Putamen (tissue), 1 donor: ENCODE measurements around the gene JMJD1C.
"Not testable (repeated sequence)": the region's sequence is repeated elsewhere in the genome, so short reads cannot be mapped to it uniquely, and the experiment has no call there.

Source experiments
- DNase-seq: peaks from one replicate; pipeline ENCODE4 v3.0.0-alpha.2; 2016; ENCODE audit warnings: low spot score

Gene JMJD1C

DNA sequence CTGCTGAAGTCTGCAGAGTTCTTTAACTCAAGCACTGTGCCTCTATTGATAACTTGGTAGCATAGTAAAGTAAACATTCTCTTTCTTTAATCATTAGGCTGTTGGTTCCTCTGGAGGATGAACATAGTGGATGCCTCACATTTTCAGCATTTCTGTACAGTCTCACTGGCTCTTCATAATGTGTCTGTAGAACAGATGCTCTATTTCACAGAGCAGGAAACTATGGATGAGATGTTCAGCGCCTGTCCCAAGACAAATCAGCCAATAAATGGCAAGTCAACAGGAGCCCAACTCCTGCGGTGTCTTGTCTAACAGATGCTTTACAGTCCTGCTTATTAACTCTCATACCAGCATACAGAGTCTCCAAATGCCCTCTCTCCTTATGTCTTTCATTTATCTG, 296.2 kb downstream of the JMJD1C start:
- DNase-seq: no peak

DNA sequence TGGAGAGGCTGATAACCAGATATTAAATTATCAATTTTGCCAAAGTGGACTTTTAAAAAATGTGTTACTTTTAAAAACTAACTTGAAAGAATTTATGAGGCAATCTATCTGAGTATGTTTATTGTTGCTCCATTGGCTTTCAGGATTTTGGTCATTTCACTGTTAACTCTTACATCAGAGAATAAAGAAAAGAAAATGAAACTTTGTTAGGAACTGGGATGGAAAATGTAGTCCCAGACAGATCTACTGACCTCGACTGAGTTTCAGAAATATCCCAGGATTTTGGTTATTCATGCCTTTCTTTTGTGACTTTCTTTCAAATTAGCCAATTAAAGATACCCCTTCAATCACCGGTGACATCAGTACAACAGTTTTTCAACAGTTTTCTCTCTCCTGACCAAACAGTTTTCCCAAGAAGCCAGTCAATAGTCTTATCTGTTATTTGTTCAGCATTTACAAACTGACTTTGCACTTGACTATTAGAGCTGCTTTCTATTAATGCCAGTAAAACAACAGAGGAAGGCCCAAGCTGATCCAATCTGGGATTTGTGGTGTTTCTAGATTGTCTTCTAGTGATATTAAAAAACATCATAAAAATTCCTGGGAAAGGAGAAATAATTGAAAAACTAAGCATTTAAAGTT, 296.8 kb downstream of the JMJD1C start:
- no peak for DNase-seq

- peak; percentile 62 for DNase-seq
Measured at GRCh38 chr10:63166742-63167258, 299.0 kb downstream of the JMJD1C start.

- no peak for DNase-seq
Measured at GRCh38 chr10:63165249-63165648, 300.5 kb downstream of the JMJD1C start.

GRCh38 chr10:63164166-63164623, 301.6 kb downstream of the JMJD1C start:
- DNase-seq: no peak

DNA sequence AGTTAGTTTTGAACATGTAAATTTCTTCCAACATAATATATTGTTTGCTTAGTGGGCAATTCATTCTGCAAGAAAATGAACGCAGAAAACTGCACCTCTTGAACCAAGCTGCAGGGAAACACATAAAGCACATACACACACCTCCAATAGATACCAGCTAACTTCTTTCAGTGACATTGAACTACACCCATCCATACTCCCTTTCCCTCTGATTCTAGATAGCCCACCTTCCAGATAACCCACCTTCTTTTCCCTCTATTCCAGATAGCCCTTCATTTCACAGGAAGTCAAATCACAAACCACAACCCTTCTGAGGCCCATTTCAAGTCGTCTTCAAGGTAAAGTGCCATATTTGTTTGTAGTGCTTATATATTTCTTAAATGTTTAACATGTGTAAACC, 304.2 kb downstream of the JMJD1C start:
- DNase-seq: no peak

GRCh38 chr10:63157845-63158624, 307.7 kb downstream of the JMJD1C start:
- DNase-seq: peak; percentile 70

GRCh38 chr10:63156236-63156635, 309.5 kb downstream of the JMJD1C start:
- DNase-seq: no peak

DNA sequence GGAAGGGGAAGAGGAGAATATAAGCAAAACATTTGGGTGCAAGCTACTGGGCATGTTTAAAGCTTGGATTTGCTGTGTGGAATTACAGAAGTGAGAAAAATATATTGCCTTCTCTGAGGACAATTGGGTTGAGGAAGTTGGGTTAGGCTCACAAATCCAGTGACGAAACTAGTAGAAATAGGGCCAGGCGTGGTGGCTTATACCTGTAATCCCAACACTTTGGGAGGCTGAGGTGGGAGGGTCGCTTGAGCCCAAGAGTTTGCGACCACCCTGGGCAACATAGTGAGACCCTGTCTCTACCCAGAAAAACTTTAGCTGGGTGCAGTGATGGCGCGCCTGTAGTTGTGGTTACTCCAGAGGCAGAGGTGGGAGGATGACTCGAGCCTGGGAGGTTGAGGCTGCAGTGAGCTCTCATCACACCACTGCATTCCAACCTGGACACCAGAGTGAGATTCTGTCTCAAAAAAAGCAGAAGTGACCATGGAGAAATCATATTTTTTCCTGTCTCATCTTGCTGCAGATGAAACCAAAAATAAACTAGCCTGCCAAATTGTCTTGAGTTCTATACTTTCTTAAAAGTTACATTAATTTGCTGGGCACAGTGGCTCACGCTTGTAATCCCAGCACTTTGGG, 310.3 kb downstream of the JMJD1C start:
- no peak for DNase-seq

- no peak for DNase-seq
Measured at GRCh38 chr10:63154546-63155387, 311.0 kb downstream of the JMJD1C start.

GRCh38 chr10:63153868-63154545, 311.8 kb downstream of the JMJD1C start:
- not testable (repeated sequence) for DNase-seq

DNA sequence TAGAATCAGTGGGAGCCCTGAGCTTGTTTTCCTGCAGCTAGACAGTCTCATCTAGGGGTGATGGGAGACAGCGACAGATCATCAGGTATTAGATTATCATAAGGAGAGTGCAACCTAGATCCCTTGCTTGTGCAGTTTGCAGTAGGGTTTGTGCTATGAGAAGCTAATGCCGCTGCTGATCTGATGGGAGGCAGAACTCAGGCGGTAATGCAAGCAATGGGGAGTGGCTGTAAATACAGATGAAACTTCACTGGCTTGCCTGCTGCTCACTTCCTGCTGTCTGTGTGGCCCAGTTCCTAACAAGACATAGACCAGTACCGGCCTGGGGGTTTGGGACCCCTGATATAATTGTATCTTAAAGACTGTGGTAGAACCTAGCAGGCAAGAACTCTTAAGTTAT, 315.0 kb downstream of the JMJD1C start:
- no peak for DNase-seq

DNA sequence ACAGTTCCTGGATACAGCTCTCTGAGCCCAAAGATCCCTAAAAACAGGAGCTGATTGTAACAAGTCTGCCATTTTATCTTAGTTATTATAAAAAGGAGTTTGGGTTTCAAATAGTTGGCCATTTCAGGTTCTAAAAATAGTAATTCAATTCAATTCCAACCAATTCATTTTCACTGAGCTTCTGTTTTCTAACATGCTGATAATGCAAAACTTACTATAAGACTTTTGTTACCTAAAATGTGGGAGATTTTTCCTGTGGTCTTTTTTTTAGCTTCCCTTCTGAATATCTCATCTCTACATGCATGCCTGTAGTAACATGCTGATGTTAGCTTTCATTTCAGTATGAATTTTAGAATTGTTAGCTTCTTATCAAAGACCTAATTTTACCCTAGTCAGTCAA, 319.3 kb downstream of the JMJD1C start:
- DNase-seq: no peak

- no peak for DNase-seq
Measured at GRCh38 chr10:63145782-63146181, 320.0 kb downstream of the JMJD1C start.

GRCh38 chr10:63143987-63144386, 321.8 kb downstream of the JMJD1C start:
- no peak for DNase-seq

DNA sequence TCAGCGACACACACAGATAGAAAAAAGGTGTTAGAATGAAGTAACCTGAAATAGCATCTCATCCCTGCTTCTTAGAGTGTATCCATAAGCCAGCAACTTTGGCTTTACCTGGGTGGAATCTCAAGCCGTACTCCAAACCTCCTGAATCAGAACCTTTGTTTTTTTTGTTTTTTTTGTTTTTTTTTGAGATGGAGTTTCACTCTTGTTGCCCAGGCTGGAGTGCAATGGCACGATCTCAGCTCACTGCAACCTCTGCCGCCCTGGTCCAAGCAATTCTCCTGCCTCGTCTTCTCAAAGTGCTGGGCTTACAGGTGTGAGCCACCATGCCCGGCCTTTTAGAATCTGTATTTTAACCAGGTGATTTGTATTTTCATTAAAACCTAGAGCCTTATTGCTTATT, 323.6 kb downstream of the JMJD1C start:
- DNase-seq: no peak

- DNase-seq: no peak
Measured at GRCh38 chr10:63140077-63140476, 325.7 kb downstream of the JMJD1C start.

GRCh38 chr10:63137306-63137705, 328.5 kb downstream of the JMJD1C start:
- no peak for DNase-seq

DNA sequence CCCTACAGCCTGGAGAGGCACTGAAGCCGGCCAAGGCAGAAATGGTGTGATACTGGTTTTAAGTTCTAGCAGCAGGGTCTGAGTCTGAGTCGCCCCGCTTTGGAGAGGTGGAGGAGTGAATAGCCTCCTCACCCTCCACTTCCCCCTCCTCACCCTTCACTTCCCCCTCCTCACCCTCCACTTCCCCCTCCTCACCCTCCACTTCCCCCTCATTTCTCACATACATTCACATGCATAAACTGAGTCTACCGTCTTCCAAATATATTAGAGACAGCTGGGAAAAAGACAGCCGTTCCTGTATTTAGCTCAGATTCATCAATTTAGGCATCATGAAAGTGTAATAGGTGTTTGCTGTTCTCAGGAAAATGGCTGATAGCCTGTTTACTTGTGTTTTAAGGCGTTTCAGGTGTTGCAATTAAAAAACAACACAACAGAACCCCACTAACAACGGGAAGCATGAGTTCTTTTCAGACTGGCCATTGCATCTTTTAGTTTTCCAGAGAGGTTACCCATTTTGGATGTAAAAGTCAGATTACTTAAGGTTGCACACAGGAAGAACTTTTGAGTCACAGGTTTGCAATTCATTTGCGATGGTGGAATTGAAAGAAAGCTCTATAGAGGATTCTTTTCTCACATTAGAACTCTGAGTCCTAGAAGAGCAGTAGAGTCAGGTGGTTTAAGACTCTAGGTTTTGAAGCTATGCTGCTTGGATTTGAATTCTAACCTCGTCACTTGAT, 331.8 kb downstream of the JMJD1C start:
- no peak for DNase-seq

- peak; percentile 96 for DNase-seq
Measured at GRCh38 chr10:63133056-63133820, 332.5 kb downstream of the JMJD1C start, which contains the start of gene NRBF2. Gene NRBF2, plus strand, starts transcription at chr10:63133328. Its CDS starts 143 bp downstream, at chr10:63133471.
